H9 (cell line): Measurements from ENCODE around the gene C9orf43. TPM values are rescaled to one million over a fixed set of nuclear protein-coding genes. Genes with fewer than 3 reads are reported as not detected.
A peak's percentile ranks its signal among the peaks of the same experiment; 100 is the strongest.

Experiments
- DNase-seq: peaks from one replicate; pipeline ENCODE4 v3.0.0-alpha.2; 2017
- H2AFZ ChIP-seq: one replicate; pipeline ENCODE4 v1.6.1; 2013; ENCODE audit warnings: mild to moderate bottlenecking, low read length, control low read depth, moderate library complexity
- H2AK5ac ChIP-seq: 2 replicates; pipeline ENCODE4 v1.6.1; 2013; ENCODE audit warnings: low read length, control low read depth, mixed read lengths; ENCODE audit not compliant: insufficient read length
- H2BK120ac ChIP-seq: one replicate; pipeline ENCODE4 v1.6.1; 2013; ENCODE audit warnings: low read depth, mild to moderate bottlenecking, low read length, control low read depth, inconsistent platforms; ENCODE audit not compliant: poor library complexity, severe bottlenecking
- H2BK12ac ChIP-seq: 2 replicates; pipeline ENCODE4 v1.6.1; 2013; ENCODE audit warnings: low read length, control low read depth, mixed read lengths, low read depth; ENCODE audit not compliant: insufficient read length
- H2BK15ac ChIP-seq: 2 replicates; pipeline ENCODE4 v1.6.1; 2013; ENCODE audit warnings: low read depth, low read length, control low read depth
- H2BK20ac ChIP-seq: one replicate; pipeline ENCODE4 v1.6.1; 2013; ENCODE audit warnings: low read depth, mild to moderate bottlenecking, low read length, control low read depth, inconsistent platforms; ENCODE audit not compliant: poor library complexity, severe bottlenecking
- H2BK5ac ChIP-seq: 2 replicates; pipeline ENCODE4 v1.6.1; 2013; ENCODE audit warnings: low read length, control low read depth, mixed read lengths; ENCODE audit not compliant: insufficient read length
- H3K14ac ChIP-seq: 2 replicates; pipeline ENCODE4 v1.6.1; 2013; ENCODE audit warnings: low read length, control low read depth; ENCODE audit not compliant: insufficient read depth
- H3K18ac ChIP-seq: 2 replicates; pipeline ENCODE4 v1.6.1; 2013; ENCODE audit warnings: low read depth, mild to moderate bottlenecking, mixed read lengths, low read length, control low read depth; ENCODE audit not compliant: insufficient read length
- H3K23ac ChIP-seq: 2 replicates; pipeline ENCODE4 v1.6.1; 2013; ENCODE audit warnings: low read length, control low read depth, mixed read lengths, low read depth; ENCODE audit not compliant: insufficient read length
- H3K23me2 ChIP-seq: 2 replicates; pipeline ENCODE4 v1.6.1; 2013; ENCODE audit warnings: low read depth, mild to moderate bottlenecking, mixed read lengths, low read length, control low read depth; ENCODE audit not compliant: insufficient read length, poor library complexity, severe bottlenecking
- H3K27ac ChIP-seq: 2 replicates; pipeline ENCODE4 v1.5.1; 2013; ENCODE audit warnings: low read length, control low read depth, mixed read lengths, low read depth; ENCODE audit not compliant: insufficient read length
- H3K27me3 ChIP-seq: 2 replicates; pipeline ENCODE4 v1.6.1; 2013; ENCODE audit warnings: low read length, control low read depth, inconsistent platforms; ENCODE audit not compliant: insufficient read depth
- H3K4ac ChIP-seq: 2 replicates; pipeline ENCODE4 v1.6.1; 2013; ENCODE audit warnings: low read depth, mild to moderate bottlenecking, control low read depth, inconsistent platforms, low read length, moderate library complexity
- H3K4me1 ChIP-seq: 2 replicates; pipeline ENCODE4 v1.6.1; 2013; ENCODE audit warnings: low read length, control low read depth, inconsistent platforms; ENCODE audit not compliant: insufficient read depth
- H3K4me2 ChIP-seq: 2 replicates; pipeline ENCODE4 v1.6.1; 2013; ENCODE audit warnings: low read length, control low read depth, mixed read lengths; ENCODE audit not compliant: insufficient read length, insufficient read depth
- H3K56ac ChIP-seq: 2 replicates; pipeline ENCODE4 v1.6.1; 2013; ENCODE audit warnings: low read depth, mild to moderate bottlenecking, mixed read lengths, low read length, control low read depth; ENCODE audit not compliant: insufficient read length
- H3K79me1 ChIP-seq: 2 replicates; pipeline ENCODE4 v1.6.1; 2013; ENCODE audit warnings: low read depth, mild to moderate bottlenecking, moderate library complexity, low read length, control low read depth, inconsistent platforms; ENCODE audit not compliant: insufficient read depth, poor library complexity, severe bottlenecking
- H3K79me2 ChIP-seq: 2 replicates; pipeline ENCODE4 v1.6.1; 2013; ENCODE audit warnings: low read length, control low read depth, inconsistent platforms; ENCODE audit not compliant: insufficient read depth
- H3K9ac ChIP-seq: 2 replicates; pipeline ENCODE4 v1.6.1; 2013; ENCODE audit warnings: low read length, control low read depth, mixed read lengths; ENCODE audit not compliant: insufficient read length; ENCODE audit errors: extremely low read depth
- H3K9me3 ChIP-seq: one replicate; pipeline ENCODE4 v1.6.1; 2013; ENCODE audit warnings: low read depth, low read length, inconsistent platforms; ENCODE audit not compliant: control insufficient read depth
- H3T11ph ChIP-seq: one replicate; pipeline ENCODE4 v1.6.1; 2013; ENCODE audit warnings: mild to moderate bottlenecking, low read length, control low read depth, inconsistent platforms
- H4K20me1 ChIP-seq: one replicate; pipeline ENCODE4 v1.6.1; 2013; ENCODE audit not compliant: control insufficient read depth, insufficient read length, insufficient read depth
- H4K5ac ChIP-seq: 2 replicates; pipeline ENCODE4 v1.6.1; 2013; ENCODE audit warnings: low read depth, mild to moderate bottlenecking, mixed read lengths, low read length, control low read depth; ENCODE audit not compliant: insufficient read length
- H4K8ac ChIP-seq: replicated peaks from 2 replicates; pipeline ENCODE4 v1.6.1; 2013; ENCODE audit warnings: low read length, control low read depth, mixed read lengths, low read depth; ENCODE audit not compliant: insufficient read length
- H4K91ac ChIP-seq: 2 replicates; pipeline ENCODE4 v1.6.1; 2013; ENCODE audit warnings: low read depth, mild to moderate bottlenecking, moderate library complexity, mixed read lengths, low read length, control low read depth; ENCODE audit not compliant: insufficient read length
- H3K27ac Mint-ChIP-seq, 3 experiments: 2 replicates in 2 of 3; 3 replicates in 1 of 3; pipeline ENCODE4 v1.8.0; 2020 to 2021; ENCODE audit warnings: mixed read lengths in 3 of 3, mild to moderate bottlenecking in 1 of 3, moderate library complexity in 1 of 3
- H3K27me3 Mint-ChIP-seq: 2 replicates; pipeline ENCODE4 v1.8.0; 2021; ENCODE audit warnings: low read depth, mild to moderate bottlenecking, moderate library complexity, mixed read lengths
- H3K36me3 Mint-ChIP-seq, 3 experiments: 2 replicates in 2 of 3; 3 replicates in 1 of 3; pipeline ENCODE4 v1.8.0; 2020 to 2021; ENCODE audit warnings: low read depth in 3 of 3, mixed read lengths in 3 of 3; ENCODE audit not compliant: insufficient read depth in 1 of 3
- H3K4me1 Mint-ChIP-seq, 2 experiments: 2 replicates each; pipeline ENCODE4 v1.8.0; 2020; ENCODE audit warnings: mixed read lengths in 2 of 2
- H3K4me3 Mint-ChIP-seq, 2 experiments: 2 replicates in 1 of 2; 3 replicates in 1 of 2; pipeline ENCODE4 v1.8.0; 2020 to 2021; ENCODE audit warnings: mild to moderate bottlenecking in 2 of 2, mixed read lengths in 2 of 2, moderate library complexity in 1 of 2
- H3K9me3 Mint-ChIP-seq, 2 experiments: 2 replicates in 1 of 2; 3 replicates in 1 of 2; pipeline ENCODE4 v1.8.0; 2020; ENCODE audit warnings: mild to moderate bottlenecking in 2 of 2, mixed read lengths in 2 of 2, moderate library complexity in 1 of 2
- WGBS: extraction: QIAGEN DNeasy Blood & Tissue Kit; methylation state at CpG from one replicate; pipeline ENCODE4 v1.1.7; 2013; ENCODE audit warnings: missing lambda C conversion rate, low lambda C conversion rate, mixed read lengths; ENCODE audit not compliant: insufficient read length; ENCODE audit errors: extremely low coverage; 5-methylcytosine and 5-hydroxymethylcytosine counted together
- total RNA-seq: library from RNA; stranded (reverse); gene quantifications from 2 replicates; pipeline ENCODE4 v1.2.1, GENCODE V29; 2021
- TF ChIP-seq, protein P1 (sequence below): fragments of 200-600 bp; sonication (generic); conservative IDR thresholded peaks from 3 replicates; pipeline ENCODE4 v1.8.0; 2021; ENCODE audit warnings: antibody characterized with exemption, mild to moderate bottlenecking

C9orf43 gene
- total RNA-seq, 1 experiment from 2014 or later: 0.57 TPM

GRCh38 chr9:113471143-113471542, 60.6 kb downstream of the C9orf43 start:
- no peak overlapping the region for H3K4me2 ChIP-seq
- H3K9me3 Mint-ChIP-seq: peaks cover 2 to 8% of the 10 kb centered on the region in 2 experiments; a peak in 2 of 5 replicates

More at GRCh38 chr9:113471143-113471542, 60.6 kb downstream of the C9orf43 start:
- H4K8ac ChIP-seq: no peak overlapping the region
- no peak overlapping the region for H2BK120ac ChIP-seq
- H3K27me3 Mint-ChIP-seq: no peaks in the 10 kb centered on the region
- TF ChIP-seq, protein P1, sequence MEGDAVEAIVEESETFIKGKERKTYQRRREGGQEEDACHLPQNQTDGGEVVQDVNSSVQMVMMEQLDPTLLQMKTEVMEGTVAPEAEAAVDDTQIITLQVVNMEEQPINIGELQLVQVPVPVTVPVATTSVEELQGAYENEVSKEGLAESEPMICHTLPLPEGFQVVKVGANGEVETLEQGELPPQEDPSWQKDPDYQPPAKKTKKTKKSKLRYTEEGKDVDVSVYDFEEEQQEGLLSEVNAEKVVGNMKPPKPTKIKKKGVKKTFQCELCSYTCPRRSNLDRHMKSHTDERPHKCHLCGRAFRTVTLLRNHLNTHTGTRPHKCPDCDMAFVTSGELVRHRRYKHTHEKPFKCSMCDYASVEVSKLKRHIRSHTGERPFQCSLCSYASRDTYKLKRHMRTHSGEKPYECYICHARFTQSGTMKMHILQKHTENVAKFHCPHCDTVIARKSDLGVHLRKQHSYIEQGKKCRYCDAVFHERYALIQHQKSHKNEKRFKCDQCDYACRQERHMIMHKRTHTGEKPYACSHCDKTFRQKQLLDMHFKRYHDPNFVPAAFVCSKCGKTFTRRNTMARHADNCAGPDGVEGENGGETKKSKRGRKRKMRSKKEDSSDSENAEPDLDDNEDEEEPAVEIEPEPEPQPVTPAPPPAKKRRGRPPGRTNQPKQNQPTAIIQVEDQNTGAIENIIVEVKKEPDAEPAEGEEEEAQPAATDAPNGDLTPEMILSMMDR: no peak
- H3T11ph ChIP-seq: no peak overlapping the region
- DNase-seq: no peak
- peaks cover 10 to 19% of the 10 kb centered on the region in 2 experiments for H3K4me1 Mint-ChIP-seq
- H2BK20ac ChIP-seq: no peak overlapping the region
- H3K18ac ChIP-seq: no peak overlapping the region
- H3K79me1 ChIP-seq: no peaks in the 10 kb centered on the region
- no peaks in the 10 kb centered on the region for H3K4me1 ChIP-seq
- H2BK5ac ChIP-seq: no peak overlapping the region
- no peaks in the 10 kb centered on the region for H4K20me1 ChIP-seq
- no peak overlapping the region; a peak in 1 of 5 replicates for H3K4me3 Mint-ChIP-seq
- no peak overlapping the region for H4K91ac ChIP-seq
- peaks cover 2 to 10% (median 3%) of the 10 kb centered on the region in 3 experiments; a peak in 5 of 7 replicates for H3K36me3 Mint-ChIP-seq
- no peaks in the 10 kb centered on the region for H3K9me3 ChIP-seq
- no CpG with 5 or more reads among the region's 1 CpG for WGBS
- H2BK12ac ChIP-seq: no peak overlapping the region
- H3K23ac ChIP-seq: no peak overlapping the region
- H2AFZ ChIP-seq: no peak overlapping the region
- no peak overlapping the region for H3K4ac ChIP-seq
- H3K27me3 ChIP-seq: no peaks in the 10 kb centered on the region
- no peak overlapping the region for H2BK15ac ChIP-seq
- no peaks in the 10 kb centered on the region for H3K79me2 ChIP-seq
- H3K14ac ChIP-seq: no peak overlapping the region
- no peak overlapping the region for H2AK5ac ChIP-seq
- no peak overlapping the region for H3K9ac ChIP-seq
- no peak overlapping the region for H3K56ac ChIP-seq
- peak overlapping the region; percentile 2 to 93 (median 79); a peak in 5 of 7 replicates for H3K27ac Mint-ChIP-seq
- no peak overlapping the region for H3K27ac ChIP-seq
- H4K5ac ChIP-seq: no peak overlapping the region
- no peaks in the 10 kb centered on the region for H3K23me2 ChIP-seq
